ENCODE data around the gene FSTL3. TPM values are rescaled to one million over a fixed set of nuclear protein-coding genes. Genes with fewer than 3 reads are reported as not detected.

The FSTL3 gene
- polyA plus RNA-seq, 1 of the 3 experiments (the other 2 are of a cell fraction): 64.4 TPM

GRCh38 chr19:648904-649801 lies 27.0 kb upstream of the FSTL3 start:
- Histone ChIP-seq H3K4me1 (ENCODE audit: control insufficient read depth in 1 of 2, insufficient read depth in 2 of 2, low read depth in 1 of 2, low read length in 1 of 2) (no peaks in the 10 kb centered on the region), H3K9me3 (no peaks in the 10 kb centered on the region), H3K79me2 (ENCODE audit: insufficient read depth) (peaks cover 26% of the 10 kb centered on the region), H3K27ac (ENCODE audit: low read depth in 2 of 2, low read length in 1 of 2) (no peak overlapping the region), H3K4me3 (ENCODE audit: low read depth in 2 of 2, low read length in 1 of 2) (no peak overlapping the region), H3K27me3 (ENCODE audit: insufficient read depth) (no peaks in the 10 kb centered on the region), H3K9me2 (no peaks in the 10 kb centered on the region), H3K4me2 (no peak overlapping the region), H4K20me1 (ENCODE audit: insufficient read depth) (peaks cover 25% of the 10 kb centered on the region), H3K36me3 (replicated peaks in 1 of 2; ENCODE audit: control insufficient read depth in 1 of 2, insufficient read depth in 2 of 2, low read length in 1 of 2) (peaks cover 0 to 61% of the 10 kb centered on the region in 2 experiments), H3K9ac (no peak overlapping the region), H3F3A (replicated peaks; ENCODE audit: insufficient read depth) (no peaks in the 10 kb centered on the region), H2AFZ (ENCODE audit: low read depth) (no peak overlapping the region)
- ChIA-PET CTCF (interaction anchor here (0.6 to 0.7 kb wide), 2 partner anchors 85 to 354 kb away, joined by 3 read pairs; no protein-coding TSS in a partner anchor), POLR2A (no interaction called here)
- no peak for DNase-seq
- TF ChIP-seq JUND (IDR thresholded peaks at IDR 0.05) (no peak), TEAD4 (IDR thresholded peaks at IDR 0.05; ENCODE audit: borderline replicate concordance, insufficient read depth) (no peak), REST (IDR thresholded peaks at IDR 0.05; ENCODE audit: low read depth, low read length) (no peak), FOXJ3 (CRISPR knock-in tag; IDR thresholded peaks at IDR 0.05) (no peak), SIN3A (IDR thresholded peaks at IDR 0.05; ENCODE audit: borderline replicate concordance, low read depth, low read length) (no peak), MXI1 (IDR thresholded peaks at IDR 0.05; ENCODE audit: low read depth, low read length) (no peak), NRF1 (IDR thresholded peaks at IDR 0.05; ENCODE audit: low read depth, low read length) (no peak), EZH2phosphoT487 (IDR thresholded peaks at IDR 0.05; ENCODE audit: borderline replicate concordance, low read depth) (no peak), RAD21 (IDR thresholded peaks at IDR 0.05; ENCODE audit: low read length) (no peak), CTCF (IDR thresholded peaks at IDR 0.05) (no peak)
- TF ChIP-seq, protein P1, sequence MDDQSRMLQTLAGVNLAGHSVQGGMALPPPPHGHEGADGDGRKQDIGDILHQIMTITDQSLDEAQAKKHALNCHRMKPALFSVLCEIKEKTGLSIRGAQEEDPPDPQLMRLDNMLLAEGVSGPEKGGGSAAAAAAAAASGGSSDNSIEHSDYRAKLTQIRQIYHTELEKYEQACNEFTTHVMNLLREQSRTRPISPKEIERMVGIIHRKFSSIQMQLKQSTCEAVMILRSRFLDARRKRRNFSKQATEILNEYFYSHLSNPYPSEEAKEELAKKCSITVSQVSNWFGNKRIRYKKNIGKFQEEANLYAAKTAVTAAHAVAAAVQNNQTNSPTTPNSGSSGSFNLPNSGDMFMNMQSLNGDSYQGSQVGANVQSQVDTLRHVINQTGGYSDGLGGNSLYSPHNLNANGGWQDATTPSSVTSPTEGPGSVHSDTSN (IDR thresholded peaks at IDR 0.05): no peak
- WGBS (ENCODE audit: low lambda C conversion rate): 97% methylated on average over 25 of the region's 53 CpGs
